Loucy (cell line): ENCODE data around the gene CFAP300.

Experiments used
- CTCF ChIP-seq: fragments of 200-600 bp; sonication (generic); conservative IDR thresholded peaks from 2 replicates; pipeline ENCODE4 v1.5.1; 2014; ENCODE audit warnings: mild to moderate bottlenecking, antibody characterized with exemption, low read length
- EZH2phosphoT487 ChIP-seq: fragments of 200-600 bp; IDR thresholded peaks from 2 replicates; pipeline ENCODE4 v1.6.1; 2018; ENCODE audit warnings: antibody characterized with exemption, mild to moderate bottlenecking, moderate library complexity, borderline replicate concordance

- TF ChIP-seq CTCF (no peak), EZH2phosphoT487 (no peak)
These were observed 64.7 kb downstream of the CFAP300 start for GRCh38 chr11:102111787-102112508.
